COLO829 (cell line): ENCODE measurements around the gene C19orf12.

Source experiments
- DNase-seq: peaks from one replicate; pipeline ENCODE4 v3.0.0; 2012; ENCODE audit warnings: low spot score

C19orf12 gene

DNA sequence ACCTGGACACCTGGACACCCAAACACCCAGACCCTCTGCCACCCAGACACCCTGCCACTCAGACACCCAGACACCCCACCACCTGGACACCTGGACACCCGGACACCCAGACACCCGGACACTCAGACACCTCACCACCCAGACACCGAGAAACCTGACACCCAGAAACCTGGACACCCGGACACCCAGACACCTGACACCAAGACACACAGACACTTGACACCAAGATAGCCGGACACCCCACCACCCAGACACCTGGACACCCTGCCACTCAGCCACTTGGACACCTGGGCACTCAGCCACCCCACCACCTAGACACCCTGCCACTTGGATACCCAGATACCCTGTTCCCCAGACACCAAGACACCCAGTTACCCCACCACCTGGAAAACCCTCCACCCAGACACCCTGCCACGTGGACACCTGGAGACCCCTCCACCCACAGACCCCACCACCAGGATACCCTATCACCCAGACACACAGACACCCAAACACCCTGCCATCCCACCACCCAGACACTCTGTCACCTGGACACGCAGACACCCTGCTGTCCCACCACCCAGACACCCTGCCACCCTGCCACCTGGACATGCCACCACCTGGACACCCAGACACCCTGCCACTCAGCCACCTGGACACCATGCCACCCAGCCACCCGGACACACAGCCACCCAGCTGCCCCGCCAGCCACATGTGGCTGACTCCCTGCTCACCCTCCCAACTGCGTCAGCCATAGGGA lies 17.4 kb downstream of the C19orf12 start:
- DNase-seq = no peak

DNA sequence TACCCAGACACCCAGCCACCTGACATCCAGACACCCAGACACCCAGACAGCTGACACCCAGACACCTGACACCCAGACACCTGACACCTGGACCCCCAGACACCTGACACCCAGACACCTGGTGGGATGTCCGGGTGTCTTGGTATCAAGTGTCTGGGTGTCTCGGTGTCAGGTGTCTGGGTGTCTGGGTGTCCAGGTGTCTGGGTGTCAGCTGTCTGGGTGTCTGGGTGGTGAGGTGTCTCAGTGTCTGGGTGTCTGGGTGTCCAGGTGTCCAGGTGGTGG lies 18.6 kb downstream of the C19orf12 start:
- no peak for DNase-seq

DNA sequence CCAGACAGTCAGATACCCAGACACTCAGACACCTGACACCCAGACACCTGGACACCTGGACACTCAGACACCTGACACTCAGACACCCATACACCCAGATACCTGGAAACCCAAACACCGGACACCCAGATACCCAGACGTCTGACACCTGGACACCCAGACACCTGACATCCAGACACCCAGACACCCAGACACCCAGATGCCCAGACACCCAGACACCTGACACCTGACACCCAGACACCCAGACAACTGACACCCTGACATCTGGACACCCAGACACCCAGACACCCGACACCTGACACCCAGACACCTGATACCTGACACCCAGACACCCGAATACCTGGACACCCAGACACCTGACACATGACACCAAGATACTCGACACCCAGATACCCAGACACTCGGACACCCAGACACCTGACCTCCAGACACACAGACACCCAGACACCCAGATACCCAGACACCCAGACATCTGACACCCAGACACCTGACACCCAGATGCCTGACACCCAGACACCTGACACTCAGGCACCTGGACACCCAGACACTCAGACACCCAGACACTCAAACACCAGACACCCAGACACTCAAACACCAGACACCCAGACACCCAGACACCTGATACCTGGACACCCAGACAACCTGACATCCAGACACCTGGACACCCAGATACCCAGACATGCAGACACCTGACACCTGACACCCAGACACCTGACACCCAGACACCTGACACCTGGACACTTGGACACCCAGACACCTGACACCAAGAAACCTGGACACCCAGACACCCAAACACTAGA lies 19.1 kb downstream of the C19orf12 start:
- no peak for DNase-seq

GRCh38 chr19:29694669-29695627 lies 20.1 kb downstream of the C19orf12 start:
- DNase-seq = peak; percentile 56

- no peak for DNase-seq
Measured at GRCh38 chr19:29694161-29694560, 20.9 kb downstream of the C19orf12 start.

GRCh38 chr19:29690842-29691241 lies 24.2 kb downstream of the C19orf12 start:
- DNase-seq = peak; percentile 51

GRCh38 chr19:29687897-29688728 lies 26.9 kb downstream of the C19orf12 start:
- DNase-seq = no peak

- DNase-seq = no peak
Measured at GRCh38 chr19:29687244-29687896, 27.7 kb downstream of the C19orf12 start.

DNA sequence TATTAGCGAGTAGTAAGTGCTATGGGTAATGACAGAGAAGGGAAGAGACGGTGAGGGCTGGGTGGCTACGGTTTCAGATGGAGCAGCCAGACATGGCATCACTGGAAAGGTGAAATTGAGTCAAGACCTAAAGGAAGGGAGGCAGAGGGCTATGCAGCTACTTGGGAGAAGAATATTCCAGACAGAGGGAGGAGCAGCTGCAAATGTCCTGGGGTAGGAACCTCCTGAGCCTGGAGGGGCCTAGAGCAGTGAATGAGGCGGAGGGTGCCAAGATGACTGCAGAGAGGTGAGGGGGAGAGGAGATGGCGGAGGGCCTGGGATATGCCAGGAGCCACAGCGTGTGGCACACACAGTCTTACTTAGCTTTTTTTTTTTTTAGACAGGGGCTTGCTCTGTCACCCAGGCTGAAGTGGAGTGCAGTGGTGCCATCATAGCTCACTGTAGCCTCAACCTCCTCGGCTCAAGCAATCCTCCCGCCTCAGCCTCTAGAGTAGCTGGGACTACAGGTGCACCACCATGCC lies 28.7 kb downstream of the C19orf12 start:
- DNase-seq = no peak

DNA sequence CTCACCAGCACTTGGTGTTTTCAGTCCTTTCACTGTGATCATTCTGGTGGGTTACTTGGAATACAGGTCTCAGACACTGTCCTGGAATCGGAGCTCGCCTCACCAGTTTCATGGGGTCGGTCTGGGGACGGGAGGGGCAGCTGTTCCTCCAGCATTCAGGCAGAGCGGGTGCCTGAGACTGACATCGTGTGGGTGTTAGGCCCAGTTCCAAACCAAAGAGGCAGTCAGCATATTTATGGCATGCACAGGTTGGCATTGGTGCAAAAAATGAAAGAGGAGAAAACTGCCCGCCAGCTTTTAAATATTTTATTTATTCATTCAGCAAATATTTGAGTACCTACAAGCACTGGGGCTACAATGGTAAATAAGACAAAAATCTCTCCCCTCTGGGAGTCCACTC lies 29.7 kb downstream of the C19orf12 start:
- DNase-seq = no peak

DNA sequence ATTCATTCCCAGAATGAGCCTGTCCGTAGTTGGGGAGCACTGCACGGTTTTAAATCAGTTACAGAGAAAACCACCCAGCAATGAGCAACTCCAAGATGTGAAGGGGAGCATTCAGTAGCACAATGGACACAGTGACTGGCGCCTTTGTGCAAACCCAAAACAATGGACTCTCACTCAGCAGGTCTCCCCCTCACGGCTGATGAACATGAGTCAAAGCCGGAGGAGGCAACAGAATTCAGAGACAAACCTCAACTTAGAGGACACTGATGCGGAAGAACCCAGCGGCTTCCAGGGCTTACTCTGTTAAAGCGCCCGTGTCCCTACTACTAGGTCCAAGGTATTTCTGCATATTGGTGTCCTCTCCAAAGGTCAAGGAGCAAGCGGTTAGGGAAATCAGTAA lies 32.1 kb downstream of the C19orf12 start:
- peak; percentile 42 for DNase-seq

GRCh38 chr19:29682236-29682895 lies 32.7 kb downstream of the C19orf12 start:
- DNase-seq = no peak

DNA sequence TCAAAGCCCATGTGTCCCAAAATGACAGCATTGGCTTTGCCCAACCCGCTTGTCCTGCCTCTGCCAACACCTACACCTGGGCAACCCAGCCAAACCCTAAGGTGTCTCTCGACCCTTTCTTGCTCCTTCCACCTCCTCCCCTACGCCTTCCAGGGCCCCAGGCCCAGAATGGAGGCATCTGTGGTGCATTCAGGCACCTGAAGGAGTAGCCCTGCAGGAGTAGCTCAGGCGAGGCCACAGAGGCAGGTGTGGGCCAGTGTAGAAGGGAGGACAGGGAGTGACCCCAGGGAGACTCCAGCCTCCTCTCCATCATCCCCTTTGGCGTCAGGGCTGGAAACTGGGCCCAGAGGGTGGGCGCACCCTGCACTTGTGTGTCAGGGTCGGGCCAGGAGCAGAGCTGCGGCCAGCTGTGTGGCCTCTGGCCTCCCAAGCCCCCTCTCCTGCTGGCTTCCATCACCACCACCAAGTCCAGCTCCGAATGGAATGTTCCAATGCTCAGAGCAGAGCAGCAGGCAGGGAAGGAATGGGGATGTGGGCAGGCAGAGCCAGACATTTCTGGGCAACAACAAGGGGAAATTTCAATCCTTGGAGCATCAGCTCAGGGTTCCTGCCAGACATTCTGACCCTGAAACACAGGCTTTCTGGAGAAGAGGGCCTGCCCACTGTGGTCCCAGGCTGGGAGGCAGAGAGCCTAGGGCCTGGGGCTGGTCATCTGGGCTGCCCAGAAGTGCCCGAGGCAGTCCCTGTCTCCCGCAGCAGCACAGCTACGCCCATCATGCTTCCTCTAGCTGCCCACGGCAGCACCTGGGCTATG lies 33.4 kb downstream of the C19orf12 start:
- no peak for DNase-seq

GRCh38 chr19:29680937-29681336 lies 34.1 kb downstream of the C19orf12 start:
- no peak for DNase-seq

GRCh38 chr19:29680447-29680846 lies 34.6 kb downstream of the C19orf12 start:
- no peak for DNase-seq

DNA sequence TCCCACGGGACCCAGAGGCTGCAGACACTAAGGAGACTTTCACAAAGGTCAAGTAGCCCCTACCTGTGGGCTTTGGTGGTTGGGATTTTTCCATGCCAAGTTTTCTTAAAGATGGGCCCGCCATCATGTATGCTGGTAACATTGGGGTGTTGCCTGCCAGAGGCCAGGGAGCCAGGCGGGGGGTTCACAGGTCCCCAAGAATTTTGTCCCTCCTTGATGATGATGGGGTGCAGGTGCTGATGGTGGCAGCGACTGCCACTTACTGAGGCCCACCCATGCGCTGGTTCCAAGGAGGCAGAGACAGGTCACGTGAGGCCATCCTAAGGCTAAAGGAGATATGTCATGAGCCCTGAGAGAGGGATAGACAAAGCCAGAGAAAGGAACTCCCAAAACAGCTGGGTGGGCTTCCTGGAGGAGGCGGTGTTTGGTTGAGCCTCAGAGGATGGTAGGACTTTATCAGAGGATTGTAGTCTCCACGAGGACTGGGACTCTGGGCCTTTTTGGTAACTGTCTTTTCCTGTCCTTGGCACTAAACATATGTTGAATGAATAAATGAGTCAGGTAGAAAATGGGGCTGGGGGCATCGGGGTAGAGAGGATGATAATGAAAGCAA lies 35.4 kb downstream of the C19orf12 start:
- no peak for DNase-seq

DNA sequence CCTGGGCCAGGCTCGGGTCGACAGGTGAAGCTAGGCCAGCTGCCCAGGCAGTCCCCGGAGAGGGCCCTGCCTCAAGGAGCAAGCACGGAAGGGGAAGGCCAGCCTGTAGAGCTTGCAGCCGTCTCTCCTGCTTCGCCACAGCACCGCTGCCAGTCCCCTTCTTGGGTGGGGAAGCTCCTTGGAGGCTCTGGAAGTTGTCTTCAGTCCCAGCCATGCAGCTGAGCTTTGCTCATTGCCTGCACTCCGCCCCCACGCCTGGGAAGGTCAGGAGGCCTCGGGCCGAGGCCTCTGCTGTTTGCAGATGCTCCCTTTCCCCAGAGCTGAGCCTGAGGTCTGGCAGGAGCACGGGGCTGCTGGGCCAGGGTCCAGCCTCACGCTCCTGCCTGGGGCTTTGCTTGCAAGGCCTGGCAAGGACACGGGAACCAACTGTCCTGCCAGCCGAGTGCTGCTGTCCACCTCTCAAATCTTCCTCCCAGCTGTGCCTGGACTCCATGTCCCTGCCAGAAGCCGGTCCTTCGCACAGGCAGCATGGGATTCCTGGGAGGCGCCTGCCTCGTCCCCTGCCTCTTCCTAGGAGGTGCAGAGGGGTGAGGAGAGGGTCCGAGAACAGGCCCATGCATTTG lies 36.5 kb downstream of the C19orf12 start:
- no peak for DNase-seq

GRCh38 chr19:29677001-29677817 lies 37.9 kb downstream of the C19orf12 start:
- DNase-seq = no peak
